Stimulated activated CD4-positive, alpha-beta T cell treated with anti-CD3 and anti-CD28 coated beads, Interleukin-4, amount 100 ng/mL, for 4 hours (primary cell): Measurements from ENCODE around the gene ZNF845.
"Not testable (repeated sequence)": the region's sequence is repeated elsewhere in the genome, so short reads cannot be mapped to it uniquely, and the experiment has no call there.

Experiments
- DNase-seq, 2 experiments: peaks; one replicate each; pipeline ENCODE4 v3.0.0-alpha.2; 2020

Gene ZNF845

DNA sequence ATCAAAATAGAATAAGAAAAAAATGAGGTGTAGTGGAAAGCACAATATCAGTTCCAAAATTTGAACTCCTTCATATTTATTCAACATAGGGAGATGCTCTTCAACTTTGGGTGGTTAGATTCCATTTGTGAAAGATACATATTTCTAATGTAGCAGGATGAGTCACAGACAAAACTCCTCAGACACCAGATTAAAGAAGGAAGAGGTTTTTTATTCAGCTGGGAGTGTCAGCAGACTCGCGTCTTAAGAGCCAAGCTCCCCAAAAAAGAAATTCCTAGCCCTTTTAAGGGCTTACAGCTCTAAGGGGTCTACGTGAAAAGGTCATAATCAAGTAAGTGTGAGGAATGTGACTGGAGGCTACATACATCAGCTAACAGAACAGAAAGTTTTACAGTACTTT lies 54.6 kb downstream of the ZNF845 start:
- DNase-seq: no peak

DNA sequence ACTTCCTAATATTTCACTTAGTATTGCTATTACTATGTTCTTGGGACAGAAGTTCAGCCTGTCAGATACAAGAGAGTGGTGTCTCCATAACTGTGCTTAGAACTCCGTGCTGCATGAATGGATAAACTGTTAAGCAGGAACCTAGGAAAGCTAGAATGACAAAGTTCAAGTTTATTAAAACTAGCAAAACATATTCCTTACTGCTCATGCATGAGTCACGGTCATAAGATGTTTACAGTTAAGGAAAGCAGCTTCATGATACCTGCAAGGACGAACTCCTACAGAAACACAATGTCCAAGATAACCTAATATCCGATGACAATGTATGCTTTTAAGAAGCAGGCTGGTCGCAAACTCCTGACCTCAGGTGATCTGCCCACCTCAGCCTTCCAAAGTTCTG lies 55.4 kb downstream of the ZNF845 start:
- DNase-seq: no peak

DNA sequence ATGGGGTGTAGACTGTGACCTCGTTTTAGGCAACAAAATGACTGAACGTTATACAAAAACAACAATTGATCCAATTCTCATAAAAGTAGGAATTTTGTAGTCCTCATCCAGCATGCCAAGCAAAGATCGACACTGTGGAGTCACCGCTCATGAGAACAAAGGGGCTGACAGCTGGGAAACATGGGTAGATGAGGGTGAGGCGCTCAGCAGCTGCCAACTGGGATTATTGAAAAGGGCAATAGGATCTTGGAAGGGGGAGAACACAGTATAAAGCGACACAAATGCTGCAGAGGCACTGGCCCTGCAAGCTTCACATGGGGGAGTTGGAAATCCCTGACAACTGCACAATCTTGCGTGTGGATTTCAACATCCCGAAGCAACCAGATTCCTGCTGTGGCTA lies 56.0 kb downstream of the ZNF845 start:
- DNase-seq: no peak

DNA sequence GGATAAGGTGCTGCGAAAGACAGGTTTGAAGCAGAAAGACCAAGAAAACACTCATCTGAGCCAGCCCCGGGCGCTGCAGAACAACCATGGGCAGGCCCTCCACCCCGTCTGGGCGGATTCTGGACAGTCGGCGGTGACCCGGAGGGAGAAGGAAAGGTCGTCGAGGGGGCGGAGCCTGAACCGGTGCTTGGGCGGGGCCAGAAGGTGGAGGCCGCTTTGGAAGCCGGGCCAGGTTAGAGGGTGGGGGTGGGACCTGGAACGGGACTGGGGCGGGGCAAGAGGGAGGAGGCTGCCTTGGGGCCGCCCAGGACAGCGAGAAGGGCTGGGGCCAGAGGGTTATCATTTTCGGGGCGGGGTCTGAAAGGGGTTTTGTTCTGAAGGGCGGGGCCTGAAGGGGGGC lies 56.4 kb downstream of the ZNF845 start:
- DNase-seq: no peak

DNA sequence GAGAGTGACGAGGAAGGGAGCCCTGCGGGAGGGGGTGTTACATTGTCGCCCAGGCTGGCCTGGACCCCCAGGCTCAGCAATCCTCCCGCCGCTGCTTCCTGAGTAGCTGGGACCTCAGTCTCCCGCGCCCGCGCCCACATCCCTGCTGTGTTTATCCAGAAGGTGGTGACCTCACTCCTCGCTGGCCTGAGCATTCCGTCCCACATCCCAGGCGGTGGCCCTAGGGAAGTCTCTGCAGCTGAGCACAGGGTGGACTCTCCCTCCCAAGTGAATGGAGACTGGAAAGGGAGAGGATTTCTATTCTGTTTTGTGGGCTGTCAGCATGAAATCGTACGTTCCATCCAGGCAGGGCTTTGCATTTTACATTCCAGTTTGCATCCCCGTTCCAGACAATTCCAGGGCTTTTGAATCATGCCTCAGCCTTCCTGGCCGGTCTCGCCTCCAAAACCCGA lies 61.0 kb downstream of the ZNF845 start:
- no peak for DNase-seq

DNA sequence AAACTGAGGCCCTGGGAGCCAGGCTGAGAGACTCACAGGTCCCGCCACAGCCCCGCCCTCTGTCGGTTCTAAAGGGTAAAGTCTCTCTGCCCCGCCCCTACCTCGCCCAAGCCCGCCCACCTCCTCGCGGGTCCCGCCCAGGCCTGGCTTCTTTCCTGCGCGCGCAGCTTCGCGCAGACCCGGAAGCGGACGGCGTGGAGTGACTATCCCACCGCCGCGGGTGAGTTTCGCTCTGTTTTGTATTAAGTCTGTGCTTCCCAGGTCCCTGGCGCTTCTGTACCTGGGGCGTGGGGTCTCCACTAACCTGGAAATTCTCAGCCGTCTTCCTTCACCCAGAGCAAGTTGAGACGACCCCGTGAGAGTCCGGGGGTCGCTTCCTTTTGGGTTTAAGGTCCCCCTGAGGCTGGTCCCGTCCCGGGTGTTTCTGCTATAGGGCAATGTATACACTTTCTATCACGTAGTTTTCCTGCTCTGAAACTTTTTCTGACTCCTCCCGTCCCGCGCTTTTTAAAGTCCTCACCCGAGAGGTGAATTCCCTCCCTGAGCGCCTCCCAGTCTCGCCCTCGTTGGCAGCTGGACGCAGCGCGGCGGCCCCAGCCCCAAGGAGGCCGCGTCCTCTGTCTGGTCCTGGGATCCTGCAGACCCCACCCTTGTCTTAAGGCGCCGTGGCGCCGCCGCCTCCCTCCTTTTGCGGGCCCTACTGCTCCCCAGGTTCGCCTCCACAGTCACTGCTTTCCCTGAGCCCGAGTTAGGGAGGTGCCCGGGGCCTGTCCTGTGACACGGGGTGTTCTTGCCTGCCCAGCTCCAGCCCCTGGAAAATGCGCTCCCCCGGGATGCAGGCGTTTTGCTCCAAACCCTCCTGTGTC lies 61.7 kb downstream of the ZNF845 start, which contains the start of gene ZNF765:
Gene ZNF765, plus strand, starts transcription at position 176 of the 866 bp plus-strand sequence. CDS start 2,867 bp downstream, outside the sequence.
- peak; percentile 95 to 96 for DNase-seq

DNA sequence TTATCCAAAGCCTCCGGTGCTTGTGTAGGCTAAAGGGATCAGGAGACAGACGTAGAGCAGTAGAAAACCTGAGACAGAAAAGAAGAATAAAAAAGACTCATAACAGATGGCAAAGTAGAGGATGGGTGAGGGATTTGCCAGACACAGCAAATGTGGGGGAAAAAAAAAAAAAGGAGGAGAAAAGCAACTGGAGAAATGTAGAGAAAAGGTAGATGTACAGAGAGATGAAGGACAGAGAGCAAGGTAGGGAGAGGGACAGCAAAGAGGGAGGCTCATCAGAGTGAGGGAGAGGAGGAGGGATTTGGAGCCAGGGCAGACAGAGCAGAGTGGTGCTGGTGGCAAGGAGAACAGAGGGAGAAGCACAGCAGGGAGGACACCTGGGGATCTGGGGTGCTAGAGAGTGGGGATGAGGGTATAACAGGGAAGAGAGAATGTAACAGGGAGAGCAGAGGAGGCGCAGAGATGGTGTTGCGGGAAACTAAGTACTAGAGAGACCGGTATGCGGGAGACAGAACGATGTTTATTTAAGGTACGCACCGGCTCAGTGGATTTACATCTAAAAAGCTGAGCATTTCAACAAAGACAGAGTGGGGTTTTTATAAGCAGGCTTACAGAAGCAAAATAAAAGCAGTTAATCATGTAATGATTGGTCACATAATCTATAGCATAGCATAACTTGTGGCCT lies 62.4 kb downstream of the ZNF845 start:
- DNase-seq: not testable (repeated sequence)

DNA sequence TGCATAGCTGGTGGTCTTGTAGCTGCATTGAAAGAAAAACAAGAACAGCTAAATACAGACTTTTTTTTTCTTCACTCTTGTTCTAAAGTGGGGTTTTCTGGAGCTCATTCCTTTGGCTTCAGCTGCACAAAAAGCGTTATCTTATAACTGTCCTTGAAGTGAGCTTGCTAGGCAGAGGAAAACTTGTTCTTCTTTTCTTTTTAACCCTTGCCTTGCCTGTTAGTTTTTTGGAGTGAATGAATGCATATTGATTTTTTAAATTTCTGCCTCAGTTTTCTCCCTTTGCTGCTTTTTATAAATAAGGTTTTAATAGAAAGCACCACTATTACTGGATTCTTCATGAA lies 62.9 kb downstream of the ZNF845 start:
- DNase-seq: no peak

DNA sequence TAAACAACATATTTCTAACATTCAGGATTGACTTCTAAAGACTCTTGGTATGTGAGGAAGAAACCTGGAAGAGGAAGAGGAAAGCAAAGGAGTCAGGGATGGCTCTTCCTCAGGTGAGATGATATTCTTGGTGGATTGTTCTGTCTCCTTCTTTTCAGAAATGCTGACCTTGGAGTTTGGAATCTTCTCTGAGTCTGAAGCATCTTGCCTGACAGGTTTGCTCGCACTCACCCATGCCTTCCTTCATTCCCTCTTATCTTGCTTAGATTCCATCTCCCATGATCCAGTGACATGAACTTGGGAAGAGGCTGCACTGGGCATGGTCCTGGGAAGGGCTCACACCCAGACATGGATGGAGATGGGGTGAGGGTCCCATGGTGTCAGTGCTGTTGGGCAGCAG lies 64.4 kb downstream of the ZNF845 start:
- not testable (repeated sequence) for DNase-seq
